ENCODE data around the gene LPCAT4. TPM values are rescaled to one million over a fixed set of nuclear protein-coding genes. Genes with fewer than 3 reads are reported as not detected.

LPCAT4 gene
- total and polyA plus RNA-seq, 2 of the 8 experiments (the other 6 are each of a cell fraction or from before 2014, with no cell fraction given): 69.3 to 109 TPM

GRCh38 chr15:34327906-34328305 lies 39.1 kb downstream of the LPCAT4 start:
- Histone ChIP-seq H3K56ac (replicated peaks; ENCODE audit: insufficient read length, low read depth, low read length) (no peak overlapping the region), H3K36me3 (ENCODE audit: control insufficient read depth in 2 of 4, insufficient read depth in 4 of 4, low read length in 3 of 4) (0 out of 8 replicates have a peak, but pooled peaks cover 0 to 5% (median 0%) of the 10 kb centered on the region in 4 experiments), H3K79me2 (ENCODE audit: control insufficient read depth in 1 of 2, insufficient read depth in 2 of 2, low read length in 2 of 2) (no peaks in the 10 kb centered on the region), H3K18ac (ENCODE audit: extremely low read depth, low read length) (no peak overlapping the region), H2AK5ac (ENCODE audit: low read depth, low read length) (no peak overlapping the region), H4K20me1 (replicated peaks in 1 of 2; ENCODE audit: control insufficient read depth in 1 of 2, insufficient read depth in 2 of 2, low read length in 2 of 2) (no peaks in the 10 kb centered on the region), H2BK15ac (ENCODE audit: low read length) (no peak overlapping the region), H3K23me2 (ENCODE audit: low read depth, low read length) (no peaks in the 10 kb centered on the region), H2AFZ (ENCODE audit: low read length) (no peak overlapping the region), H3K4me3 (ENCODE audit: extremely low read depth in 1 of 4, insufficient read depth in 2 of 4, low read depth in 3 of 4, low read length in 4 of 4) (no peak overlapping the region), H3K27ac (ENCODE audit: low read depth, low read length) (no peak overlapping the region), H2BK12ac (ENCODE audit: low read depth, low read length) (no peak overlapping the region), H2BK5ac (ENCODE audit: low read depth, low read length) (no peak overlapping the region), H3K23ac (ENCODE audit: insufficient read length) (no peak overlapping the region), H2BK120ac (replicated peaks; ENCODE audit: low read depth, low read length) (no peak overlapping the region), H3K4me1 (replicated peaks in 1 of 4; ENCODE audit: control insufficient read depth in 3 of 4, insufficient read depth in 4 of 4, low read length in 3 of 4) (no peaks in the 10 kb centered on the region), H3K9ac (replicated peaks in 1 of 4; ENCODE audit: extremely low read depth in 1 of 4, low read depth in 3 of 4, low read length in 3 of 4) (no peak overlapping the region), H4K91ac (replicated peaks; ENCODE audit: insufficient read length, low read length) (no peak overlapping the region), H3K27me3 (replicated peaks in 1 of 4; ENCODE audit: control insufficient read depth in 3 of 4, extremely low read depth in 1 of 4, insufficient read depth in 3 of 4, low read length in 3 of 4) (no peaks in the 10 kb centered on the region), H3K9me3 (ENCODE audit: insufficient read depth in 2 of 2, low read depth in 1 of 2, low read length in 1 of 2) (peaks cover 7% of the 10 kb centered on the region in 2 experiments; a peak in 1 of 4 replicates), H3K79me1 (ENCODE audit: low read depth, low read length) (no peaks in the 10 kb centered on the region), H3K4ac (replicated peaks; ENCODE audit: insufficient read length, low read depth, low read length) (no peak overlapping the region), H4K8ac (ENCODE audit: extremely low read depth, insufficient read depth, low read length) (no peak overlapping the region), H3K4me2 (ENCODE audit: insufficient read depth in 1 of 2, low read depth in 2 of 2, low read length in 2 of 2) (no peak overlapping the region), H3K14ac (ENCODE audit: insufficient read length) (no peak overlapping the region), H4K5ac (ENCODE audit: insufficient read length, low read depth, low read length) (no peak overlapping the region), H2BK20ac (ENCODE audit: low read length) (no peak overlapping the region)
- TF ChIP-seq TCF12 (IDR thresholded peaks at IDR 0.05; ENCODE audit: low read depth, low read length): no peak
- no peak for TF ChIP-seq JUN (IDR thresholded peaks at IDR 0.05; ENCODE audit: low read depth, low read length)
- TF ChIP-seq POLR2A (IDR thresholded peaks at IDR 0.05; ENCODE audit: control extremely low read depth in 1 of 2, low read depth in 2 of 2, low read length in 2 of 2): no peak
- TF ChIP-seq BACH1 (IDR thresholded peaks at IDR 0.05; ENCODE audit: low read length): no peak
- POLR2A ChIA-PET (ENCODE audit: partially characterized antibody): interaction anchor here (0.6 to 3.3 kb wide), 2 partner anchors 10 to 119 kb away, joined by 3 to 11 read pairs; partner anchors contain the start of gene SLC12A6
- CTCF ChIA-PET (ENCODE audit: partially characterized antibody): interaction anchor here (0.5 to 2.2 kb wide), 9 partner anchors 10 to 259 kb away, joined by 3 to 9 read pairs (median 5); partner anchors contain the start of gene SLC12A6
- 89% methylated on average over 4 of the region's 4 CpGs; no CpG with 5 or more reads in 1 of the 2 experiments for WGBS, 2 experiments (ENCODE audit: extremely low coverage in 1 of 2, insufficient coverage in 1 of 2, insufficient read length in 1 of 2, insufficient replicate concordance in 2 of 2, low coverage in 1 of 2, low lambda C conversion rate in 2 of 2, missing lambda C conversion rate in 1 of 2)
- DNase-seq (ENCODE audit: low read depth in 1 of 2, low spot score in 2 of 2) (no peak), FAIRE-seq (no peak)

Data from H1 (cell line).